Measurements from ENCODE around the gene TAF4. TPM values are rescaled to one million over a fixed set of nuclear protein-coding genes. Genes with fewer than 3 reads are reported as not detected.

Gene TAF4
- polyA plus RNA-seq, 1 donor from 2014 or later: 10.2 TPM

GRCh38 chr20:62039738-62040137 is 25.9 kb downstream of the TAF4 start:
- no peak overlapping the region for H3K4me3 ChIP-seq (ENCODE audit: low read length)
- no peak overlapping the region for H3K27ac ChIP-seq (ENCODE audit: low read length)
- H3K9me3 ChIP-seq (ENCODE audit: low read length): peaks cover 4% of the 10 kb centered on the region
- H3K36me3 ChIP-seq (ENCODE audit: insufficient read depth, low read length): no peaks in the 10 kb centered on the region
- H2AFZ ChIP-seq (ENCODE audit: low read depth, low read length): no peak overlapping the region
- no peak overlapping the region for H3K9ac ChIP-seq (ENCODE audit: low read length)
- H3K79me2 ChIP-seq (replicated peaks; ENCODE audit: insufficient read depth, low read length): peaks cover 77% of the 10 kb centered on the region
- no peaks in the 10 kb centered on the region for H4K20me1 ChIP-seq (ENCODE audit: insufficient read depth)
- no peaks in the 10 kb centered on the region for H3K27me3 ChIP-seq (ENCODE audit: insufficient read depth, low read depth, low read length)
- H3F3A ChIP-seq (ENCODE audit: insufficient read depth, low read length, poor library complexity, severe bottlenecking): no peaks in the 10 kb centered on the region
- no peak for TF ChIP-seq REST (IDR thresholded peaks at IDR 0.05; ENCODE audit: borderline replicate concordance)
- TF ChIP-seq SMC3 (conservative IDR thresholded peaks at IDR 0.05; ENCODE audit: poor library complexity): no peak
- TF ChIP-seq, protein P1, sequence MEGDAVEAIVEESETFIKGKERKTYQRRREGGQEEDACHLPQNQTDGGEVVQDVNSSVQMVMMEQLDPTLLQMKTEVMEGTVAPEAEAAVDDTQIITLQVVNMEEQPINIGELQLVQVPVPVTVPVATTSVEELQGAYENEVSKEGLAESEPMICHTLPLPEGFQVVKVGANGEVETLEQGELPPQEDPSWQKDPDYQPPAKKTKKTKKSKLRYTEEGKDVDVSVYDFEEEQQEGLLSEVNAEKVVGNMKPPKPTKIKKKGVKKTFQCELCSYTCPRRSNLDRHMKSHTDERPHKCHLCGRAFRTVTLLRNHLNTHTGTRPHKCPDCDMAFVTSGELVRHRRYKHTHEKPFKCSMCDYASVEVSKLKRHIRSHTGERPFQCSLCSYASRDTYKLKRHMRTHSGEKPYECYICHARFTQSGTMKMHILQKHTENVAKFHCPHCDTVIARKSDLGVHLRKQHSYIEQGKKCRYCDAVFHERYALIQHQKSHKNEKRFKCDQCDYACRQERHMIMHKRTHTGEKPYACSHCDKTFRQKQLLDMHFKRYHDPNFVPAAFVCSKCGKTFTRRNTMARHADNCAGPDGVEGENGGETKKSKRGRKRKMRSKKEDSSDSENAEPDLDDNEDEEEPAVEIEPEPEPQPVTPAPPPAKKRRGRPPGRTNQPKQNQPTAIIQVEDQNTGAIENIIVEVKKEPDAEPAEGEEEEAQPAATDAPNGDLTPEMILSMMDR (IDR thresholded peaks at IDR 0.05; ENCODE audit: poor library complexity, severe bottlenecking): no peak
- TF ChIP-seq MXI1 (conservative IDR thresholded peaks at IDR 0.05; ENCODE audit: poor library complexity, severe bottlenecking): no peak
- no peak for TF ChIP-seq RAD21 (conservative IDR thresholded peaks at IDR 0.05)
- TF ChIP-seq TAF1 (IDR thresholded peaks at IDR 0.05; ENCODE audit: low read depth): no peak
- TF ChIP-seq EP300 (conservative IDR thresholded peaks at IDR 0.05; ENCODE audit: poor library complexity, severe bottlenecking): no peak
- no peak for TF ChIP-seq EZH2 (IDR thresholded peaks at IDR 0.05; ENCODE audit: borderline replicate concordance, insufficient read depth, low read length, poor library complexity, severe bottlenecking)
- TF ChIP-seq POLR2AphosphoS5 (IDR thresholded peaks at IDR 0.05): no peak
- no peak overlapping the region for H3K4me2 ChIP-seq (ENCODE audit: low read length)
- H3K9me2 ChIP-seq (ENCODE audit: insufficient read depth, low read length): no peaks in the 10 kb centered on the region

DNA sequence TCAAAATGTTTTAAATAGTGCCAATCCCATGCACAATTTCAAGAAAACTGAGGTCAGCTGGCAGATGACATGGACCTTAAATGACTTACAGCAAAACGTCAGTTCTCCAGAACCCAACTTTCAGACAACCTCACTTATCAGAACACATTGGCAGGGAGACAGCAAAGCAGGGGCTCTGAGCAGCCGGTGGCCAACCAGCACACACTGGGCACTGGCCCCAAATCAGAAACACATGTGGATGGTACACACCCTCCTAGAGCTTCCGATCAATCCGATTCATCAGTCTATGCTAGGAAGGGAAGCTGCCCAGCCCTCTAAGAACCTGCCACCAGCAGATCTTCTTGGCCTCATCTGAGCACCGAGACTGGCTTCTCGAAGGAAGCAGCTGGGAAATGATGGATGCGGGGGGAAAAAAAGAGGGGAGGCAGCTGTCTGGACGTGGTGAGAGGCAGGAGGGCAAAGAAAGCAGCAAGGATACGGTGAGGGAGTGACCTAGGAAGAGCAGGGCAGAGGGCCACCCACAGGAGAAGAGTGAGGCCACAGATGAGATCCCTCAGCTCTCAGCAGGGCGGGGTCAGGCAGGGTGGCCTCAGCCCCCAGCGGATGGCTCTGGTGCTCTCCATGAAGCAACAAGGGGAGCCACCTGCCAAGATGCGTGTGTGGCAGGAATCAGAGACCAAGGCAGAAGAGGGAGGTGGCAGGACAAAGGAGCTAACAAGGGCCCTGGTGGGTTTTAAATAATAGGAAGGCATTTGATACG is 32.9 kb downstream of the TAF4 start:
- Histone ChIP-seq H3K4me3 (ENCODE audit: low read length) (no peak overlapping the region), H2AFZ (ENCODE audit: low read depth, low read length) (no peak overlapping the region), H4K20me1 (ENCODE audit: insufficient read depth) (no peaks in the 10 kb centered on the region), H3K27me3 (ENCODE audit: insufficient read depth, low read depth, low read length) (no peaks in the 10 kb centered on the region), H3K9me3 (ENCODE audit: low read length) (peaks cover 4% of the 10 kb centered on the region), H3K79me2 (replicated peaks; ENCODE audit: insufficient read depth, low read length) (peaks cover 63% of the 10 kb centered on the region), H3K9ac (ENCODE audit: low read length) (no peak overlapping the region), H3K36me3 (ENCODE audit: insufficient read depth, low read length) (no peaks in the 10 kb centered on the region), H3F3A (ENCODE audit: insufficient read depth, low read length, poor library complexity, severe bottlenecking) (no peaks in the 10 kb centered on the region), H3K27ac (ENCODE audit: low read length) (no peak overlapping the region), H3K4me2 (ENCODE audit: low read length) (no peak overlapping the region), H3K9me2 (ENCODE audit: insufficient read depth, low read length) (no peaks in the 10 kb centered on the region)
- TF ChIP-seq REST (IDR thresholded peaks at IDR 0.05; ENCODE audit: borderline replicate concordance) (no peak), EZH2 (IDR thresholded peaks at IDR 0.05; ENCODE audit: borderline replicate concordance, insufficient read depth, low read length, poor library complexity, severe bottlenecking) (no peak), TAF1 (IDR thresholded peaks at IDR 0.05; ENCODE audit: low read depth) (no peak), POLR2AphosphoS5 (IDR thresholded peaks at IDR 0.05) (no peak), SMC3 (conservative IDR thresholded peaks at IDR 0.05; ENCODE audit: poor library complexity) (no peak), MXI1 (conservative IDR thresholded peaks at IDR 0.05; ENCODE audit: poor library complexity, severe bottlenecking) (no peak), EP300 (conservative IDR thresholded peaks at IDR 0.05; ENCODE audit: poor library complexity, severe bottlenecking) (no peak), RAD21 (conservative IDR thresholded peaks at IDR 0.05) (no peak)
- TF ChIP-seq, protein P1 (IDR thresholded peaks at IDR 0.05; ENCODE audit: poor library complexity, severe bottlenecking): no peak
